GM21515 (cell line): ENCODE data around the gene MYO7B.

Source experiments
- ATAC-seq: cut with Tn5 transposase; IDR thresholded peaks from one replicate; pipeline ENCODE4 v1.9.1; 2021; ENCODE audit not compliant: unreplicated experiment

MYO7B gene

GRCh38 chr2:127586136-127586535, 50.7 kb downstream of the MYO7B start:
- no peak for ATAC-seq

DNA sequence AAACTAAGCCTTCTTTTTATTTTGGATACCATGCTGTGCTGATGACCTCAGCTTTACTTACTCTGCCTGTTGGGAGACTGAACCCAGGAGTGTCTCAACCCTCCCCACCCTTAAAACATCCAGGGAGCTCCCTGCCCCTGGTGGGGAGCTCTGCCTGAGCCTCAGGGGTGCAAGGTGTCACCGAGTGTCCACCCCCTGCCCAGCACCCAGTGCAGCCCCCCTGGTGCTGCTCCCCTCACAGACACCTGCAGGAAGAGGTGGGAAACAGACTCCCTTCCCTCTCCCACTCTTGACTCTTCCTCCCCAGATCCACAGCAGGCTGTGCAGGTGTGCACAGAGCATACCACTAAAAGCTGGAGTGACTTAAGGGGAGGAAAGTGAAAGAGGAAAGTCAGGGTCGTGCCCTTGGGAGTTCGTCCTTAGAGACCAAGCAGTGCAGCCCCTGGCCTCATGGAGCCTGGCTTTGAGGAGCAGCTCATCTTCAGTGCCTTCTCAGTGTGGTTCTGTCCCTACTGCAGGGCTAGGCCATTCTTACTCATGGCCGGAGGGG, 51.3 kb downstream of the MYO7B start:
- no peak for ATAC-seq

DNA sequence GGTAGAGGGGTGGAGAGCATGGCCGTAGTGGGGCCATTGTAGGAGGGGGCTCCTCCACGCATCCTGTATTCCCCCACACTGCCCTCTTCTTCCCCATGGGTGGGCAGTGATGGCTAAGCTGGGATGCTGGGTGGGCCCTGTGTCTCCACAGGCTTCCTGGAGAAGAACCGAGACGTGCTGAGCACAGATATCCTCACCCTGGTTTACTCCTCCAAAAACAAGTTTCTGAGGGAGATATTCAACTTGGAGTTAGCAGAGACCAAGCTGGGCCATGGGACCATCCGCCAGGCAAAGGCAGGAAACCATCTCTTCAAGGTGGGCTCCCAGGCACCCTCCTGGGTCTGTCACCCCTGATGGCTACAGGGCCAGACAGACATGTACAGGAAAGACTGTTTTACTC, 52.8 kb downstream of the MYO7B start:
- no peak for ATAC-seq

DNA sequence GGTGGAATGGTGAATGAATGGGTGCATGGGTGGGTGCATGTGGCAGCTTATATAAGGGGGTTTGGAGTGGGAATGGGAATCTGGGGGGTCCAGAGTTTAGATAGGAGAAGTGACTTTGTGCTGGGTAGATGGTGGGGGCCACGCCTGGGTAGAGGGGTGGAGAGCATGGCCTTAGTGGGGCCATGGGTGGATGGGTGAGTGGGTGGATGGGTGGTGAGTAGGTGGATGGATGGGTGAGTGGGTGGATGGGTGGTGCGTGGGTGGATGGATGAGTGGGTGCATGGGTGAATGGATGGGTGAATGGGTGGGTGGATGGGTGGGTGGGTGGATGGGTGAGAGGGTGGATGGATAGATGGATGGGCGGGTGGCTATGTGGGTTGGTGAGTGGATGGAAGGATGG, 53.9 kb downstream of the MYO7B start:
- no peak for ATAC-seq

GRCh38 chr2:127589841-127590240, 54.4 kb downstream of the MYO7B start:
- no peak for ATAC-seq

GRCh38 chr2:127590386-127591190, 55.1 kb downstream of the MYO7B start:
- no peak for ATAC-seq

GRCh38 chr2:127591221-127591923, 55.9 kb downstream of the MYO7B start:
- no peak for ATAC-seq

GRCh38 chr2:127592761-127593227, 57.3 kb downstream of the MYO7B start:
- ATAC-seq: no peak

- no peak for ATAC-seq
Observed at GRCh38 chr2:127593228-127594115, 58.0 kb downstream of the MYO7B start.

- no peak for ATAC-seq
Observed at GRCh38 chr2:127594116-127594591, 58.7 kb downstream of the MYO7B start.

DNA sequence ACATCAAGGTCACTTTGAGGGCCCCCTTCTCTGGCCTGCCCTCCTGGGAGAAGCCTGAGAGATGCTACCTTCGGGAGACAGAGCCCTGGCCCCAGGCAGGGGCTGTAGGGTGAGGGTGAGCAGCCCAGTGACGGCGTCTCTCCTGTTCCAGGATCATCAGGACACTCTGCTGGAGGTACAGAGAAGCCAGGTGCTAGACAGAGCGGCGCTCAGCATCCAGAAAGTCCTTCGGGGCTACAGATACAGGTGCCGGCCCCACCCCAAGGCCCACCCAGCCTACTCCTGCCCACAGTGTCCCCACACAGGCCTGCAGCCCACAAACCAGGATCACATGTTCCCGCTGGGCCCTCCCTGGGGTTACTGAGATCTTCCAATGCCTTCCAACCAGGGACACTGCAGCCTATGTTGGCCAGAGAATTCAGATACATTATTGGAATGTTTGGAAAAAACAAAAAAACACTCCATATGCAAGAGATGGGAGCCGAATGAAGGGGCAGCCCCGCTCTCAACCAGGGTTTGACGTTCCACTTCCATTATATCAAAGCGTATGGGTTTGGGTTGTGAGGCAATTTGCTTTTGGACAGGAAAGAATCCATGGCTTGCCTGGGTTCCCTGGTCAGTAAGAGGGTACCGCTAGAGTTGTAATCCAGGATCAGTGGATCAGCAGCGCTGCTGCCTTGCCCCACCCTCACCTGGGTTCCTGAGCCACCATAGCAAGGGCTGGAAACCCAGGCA, 61.0 kb downstream of the MYO7B start:
- no peak for ATAC-seq

GRCh38 chr2:127597046-127597983, 61.8 kb downstream of the MYO7B start:
- ATAC-seq: no peak

GRCh38 chr2:127597984-127598380, 62.5 kb downstream of the MYO7B start:
- ATAC-seq: no peak

DNA sequence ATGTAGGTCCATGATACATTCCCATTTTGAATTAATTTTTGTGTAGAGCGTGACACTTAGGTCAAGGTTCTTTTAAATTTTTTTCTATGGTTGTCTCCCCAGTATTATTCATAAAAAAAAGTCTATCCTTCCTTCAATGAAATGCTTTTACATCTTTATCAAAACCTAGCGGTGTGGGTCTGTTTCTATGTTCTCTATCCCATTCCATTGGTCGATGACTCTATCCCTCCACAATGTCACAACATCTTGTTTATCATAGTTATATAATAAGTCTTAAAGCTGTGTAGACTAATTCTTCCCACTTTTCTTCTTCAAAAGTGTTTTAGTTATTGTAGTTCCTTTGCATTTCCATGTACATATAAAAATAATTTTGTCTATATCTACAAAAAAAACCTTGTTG, 63.2 kb downstream of the MYO7B start:
- ATAC-seq: no peak

- no peak for ATAC-seq
Observed at GRCh38 chr2:127599211-127599610, 63.7 kb downstream of the MYO7B start.

GRCh38 chr2:127604986-127605385, 69.5 kb downstream of the MYO7B start:
- ATAC-seq: no peak

DNA sequence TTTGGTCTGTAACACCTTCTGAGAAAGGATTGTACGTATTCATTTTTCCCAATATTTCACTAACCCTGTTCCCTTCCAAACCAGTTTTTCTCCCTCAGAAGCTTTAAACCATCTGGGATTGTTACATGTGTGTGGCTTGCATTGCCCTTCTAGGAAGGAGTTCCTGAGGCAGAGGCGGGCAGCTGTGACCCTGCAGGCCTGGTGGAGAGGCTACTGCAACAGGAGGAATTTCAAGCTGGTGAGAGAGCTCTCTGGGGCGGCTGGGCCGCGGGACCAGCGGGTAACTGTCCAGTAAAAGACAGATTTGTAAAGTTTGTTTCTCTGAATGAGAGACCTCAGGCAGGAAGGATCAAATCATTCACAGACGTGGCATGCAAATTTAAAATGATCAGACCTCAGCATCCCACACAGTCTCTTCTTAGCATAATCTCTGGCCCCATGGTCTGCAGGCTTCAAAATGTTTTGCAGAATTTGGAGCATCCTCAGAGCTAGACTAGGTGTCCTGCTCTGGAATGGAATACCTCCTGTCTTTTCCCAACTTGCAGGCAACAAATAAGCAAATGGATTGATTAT, 70.3 kb downstream of the MYO7B start:
- no peak for ATAC-seq

DNA sequence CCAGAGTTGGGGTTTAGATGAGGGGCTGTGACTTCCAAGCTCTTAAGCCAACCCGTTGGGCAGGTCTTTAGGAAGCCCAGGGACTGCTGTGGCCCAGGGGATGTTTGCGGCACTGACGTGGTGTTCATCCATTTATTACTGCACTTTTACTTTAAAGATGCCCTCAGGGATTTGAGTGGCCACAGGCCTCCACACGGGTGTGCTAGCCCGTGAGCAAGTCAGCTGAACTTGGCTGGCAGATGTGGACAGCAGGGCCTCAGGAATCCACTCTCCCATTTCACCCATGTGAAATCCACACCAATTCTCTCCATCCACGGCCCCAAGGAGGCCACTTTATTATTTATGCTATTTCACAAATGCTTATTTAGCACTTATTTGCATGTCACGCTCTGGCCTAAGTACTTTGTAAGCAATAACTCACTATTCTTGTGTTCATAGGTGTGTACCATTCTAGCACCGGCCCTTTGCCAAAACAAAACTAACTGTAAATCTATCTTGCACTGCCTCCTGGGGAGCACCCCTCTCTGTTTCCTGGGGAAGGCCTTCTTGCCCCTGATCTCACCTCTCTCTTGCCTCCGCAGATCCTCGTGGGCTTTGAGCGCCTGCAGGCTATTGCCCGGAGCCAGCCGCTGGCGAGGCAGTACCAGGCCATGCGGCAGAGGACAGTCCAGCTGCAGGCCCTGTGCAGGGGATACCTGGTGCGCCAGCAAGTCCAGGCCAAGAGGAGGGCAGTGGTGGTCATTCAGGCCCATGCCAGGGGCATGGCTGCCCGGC, 71.3 kb downstream of the MYO7B start:
- no peak for ATAC-seq
